ENCODE data around the gene SEMA4A.

- no peak for TF ChIP-seq POLR2A (IDR thresholded peaks at IDR 0.05)
- no peak for TF ChIP-seq CTCF (IDR thresholded peaks at IDR 0.05)
Observed at GRCh38 chr1:156213644-156213966, 60.2 kb downstream of the SEMA4A start.
